Renal cortex interstitium (tissue), 15 donors: Measurements from ENCODE around the gene ICA1. TPM values are rescaled to one million over a fixed set of nuclear protein-coding genes. Genes with fewer than 3 reads are reported as not detected.
"Not testable (repeated sequence)": the region's sequence is repeated elsewhere in the genome, so short reads cannot be mapped to it uniquely, and the experiment has no call there.

Source experiments
- DNase-seq, 11 donors: peaks; one replicate each; pipeline ENCODE4 v3.0.0-alpha.2; 2013; ENCODE audit warnings: low read depth in 9 of 11, low spot score in 4 of 11; ENCODE audit errors: extremely low read depth in 1 of 11
- long read RNA-seq, 16 experiments: transcript quantifications; one replicate each; lab custom pipeline, GENCODE V29; 2026
- polyA plus RNA-seq, 3 donors: library from polyadenylated mRNA; unstranded; fragments of 120-200 nt; gene quantifications; one replicate each; pipeline ENCODE4 v1.2.1, GENCODE V29; 2013; ENCODE audit not compliant: insufficient read length in 3 of 3

Gene ICA1
- 10 to 100 TPM; 15.3 to 50.7 (median 25.8) TPM for polyA plus RNA-seq
- long read RNA-seq, donor 1, result 0 reads
- long read RNA-seq, donor 2, result 0 reads
- long read RNA-seq, donor 3, partial matches to known transcripts, result 0 of 16 reads
- long read RNA-seq, donor 3, other reads (novel, unspliced or antisense), result 10 of 16 reads
- long read RNA-seq, donor 4, partial matches to known transcripts, result 0 of 2 reads
- long read RNA-seq, donor 4, other reads (novel, unspliced or antisense), result 0 of 2 reads
- long read RNA-seq, donor 5, result 0 reads
- long read RNA-seq, donor 6, partial matches to known transcripts, result 0 of 1 reads
- long read RNA-seq, donor 6, other reads (novel, unspliced or antisense), result 0 of 1 reads
- long read RNA-seq, donor 7, partial matches to known transcripts, result 0 of 6 reads
- long read RNA-seq, donor 7, other reads (novel, unspliced or antisense), result 5 of 6 reads
- long read RNA-seq, donor 8, result 0 reads
- long read RNA-seq, donor 9, partial matches to known transcripts, result 0 of 3 reads
- long read RNA-seq, donor 9, other reads (novel, unspliced or antisense), result 0 of 3 reads
- long read RNA-seq, donor 10, partial matches to known transcripts, result 0 of 4 reads
- long read RNA-seq, donor 10, other reads (novel, unspliced or antisense), result 0 of 4 reads
- long read RNA-seq, donor 11, partial matches to known transcripts, result 0 of 1 reads
- long read RNA-seq, donor 11, other reads (novel, unspliced or antisense), result 0 of 1 reads
- long read RNA-seq, donor 12, partial matches to known transcripts, result 0 of 1 reads
- long read RNA-seq, donor 12, other reads (novel, unspliced or antisense), result 0 of 1 reads
- long read RNA-seq, donor 13, result 0 reads
- long read RNA-seq, donor 14, partial matches to known transcripts, result 0 of 1 reads
- long read RNA-seq, donor 14, other reads (novel, unspliced or antisense), result 0 of 1 reads
- long read RNA-seq, donor 15, partial matches to known transcripts, result 0 of 1 reads
- long read RNA-seq, donor 15, other reads (novel, unspliced or antisense), result 0 of 1 reads
- long read RNA-seq, donor 16, partial matches to known transcripts, result 14 of 27 reads
- long read RNA-seq, donor 16, other reads (novel, unspliced or antisense), result 8 of 27 reads

DNA sequence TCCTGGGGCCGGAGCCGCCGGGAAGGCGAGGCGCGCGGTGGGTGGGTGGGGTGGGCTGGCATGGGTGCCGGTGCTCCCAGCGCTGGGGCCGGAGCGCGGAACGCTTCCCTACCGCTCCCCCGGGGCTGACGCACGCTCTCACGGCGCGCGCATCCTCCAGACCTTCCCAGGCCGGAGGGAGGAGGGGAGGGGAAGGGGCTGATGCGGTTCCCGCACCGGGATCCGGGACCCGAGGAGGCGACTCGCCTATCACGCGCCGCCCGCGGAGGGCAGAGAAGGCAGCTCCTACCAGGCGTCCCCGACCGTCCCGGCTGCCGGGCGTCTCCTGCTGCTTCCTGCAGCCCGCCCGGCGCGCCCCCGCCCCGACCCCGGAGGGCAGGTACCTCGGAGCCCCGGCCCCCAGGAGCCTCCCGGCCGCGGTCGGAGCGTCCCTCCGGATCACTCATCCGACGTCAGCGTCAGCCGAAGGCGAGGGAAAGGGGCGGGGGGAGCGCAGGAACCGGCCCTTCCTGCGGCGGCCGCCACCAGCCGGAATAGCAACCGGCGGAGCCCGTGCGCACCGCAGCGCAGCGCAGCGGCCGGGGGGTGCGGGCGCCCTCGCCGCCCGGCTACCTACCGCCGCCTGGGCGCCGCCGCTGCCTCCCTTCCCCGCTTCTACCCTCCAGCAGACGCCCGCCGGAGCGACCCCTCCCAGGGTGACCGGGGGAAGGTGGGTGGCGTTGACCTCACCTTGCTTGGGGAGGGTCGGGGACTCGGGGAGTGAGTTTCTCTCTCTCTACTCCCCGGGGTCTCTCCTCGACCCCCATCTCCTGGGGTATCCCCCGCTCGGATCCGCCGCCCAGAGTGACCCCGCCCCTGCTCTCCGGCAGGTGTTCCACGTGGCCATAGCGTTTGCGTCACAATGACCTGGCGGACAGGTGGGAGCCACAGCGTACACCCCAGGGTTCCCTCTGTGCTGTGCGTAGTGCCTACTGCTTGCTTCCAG, at the start of gene ICA1:
ICA1 (minus strand) TSS at position 457 of the 985 bp plus-strand sequence. CDS start 26,241 bp downstream, outside the sequence.
- DNase-seq, result peak in 10 of 11 donors; percentile 23 to 64 (median 53)

DNA sequence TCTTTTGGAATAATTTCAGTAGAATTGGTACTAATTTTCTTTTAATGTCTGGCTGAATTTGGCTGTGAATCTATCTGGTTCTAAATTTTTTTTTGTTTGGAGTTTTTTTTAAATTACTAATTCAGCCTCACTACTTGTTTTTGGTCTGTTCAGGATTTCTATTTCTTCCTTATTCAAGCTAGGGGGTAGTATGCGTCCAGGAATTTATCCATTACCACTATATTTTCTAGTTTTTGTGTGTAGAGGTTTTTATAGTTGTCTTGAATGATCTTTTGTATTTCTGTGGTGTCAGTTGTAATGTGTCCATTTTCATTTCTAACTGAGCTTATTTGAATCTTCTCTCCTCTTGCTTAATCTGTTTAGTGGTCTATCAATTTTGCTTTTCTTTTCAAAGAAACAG, 48.9 kb upstream of the ICA1 start:
- DNase-seq, result no peak

DNA sequence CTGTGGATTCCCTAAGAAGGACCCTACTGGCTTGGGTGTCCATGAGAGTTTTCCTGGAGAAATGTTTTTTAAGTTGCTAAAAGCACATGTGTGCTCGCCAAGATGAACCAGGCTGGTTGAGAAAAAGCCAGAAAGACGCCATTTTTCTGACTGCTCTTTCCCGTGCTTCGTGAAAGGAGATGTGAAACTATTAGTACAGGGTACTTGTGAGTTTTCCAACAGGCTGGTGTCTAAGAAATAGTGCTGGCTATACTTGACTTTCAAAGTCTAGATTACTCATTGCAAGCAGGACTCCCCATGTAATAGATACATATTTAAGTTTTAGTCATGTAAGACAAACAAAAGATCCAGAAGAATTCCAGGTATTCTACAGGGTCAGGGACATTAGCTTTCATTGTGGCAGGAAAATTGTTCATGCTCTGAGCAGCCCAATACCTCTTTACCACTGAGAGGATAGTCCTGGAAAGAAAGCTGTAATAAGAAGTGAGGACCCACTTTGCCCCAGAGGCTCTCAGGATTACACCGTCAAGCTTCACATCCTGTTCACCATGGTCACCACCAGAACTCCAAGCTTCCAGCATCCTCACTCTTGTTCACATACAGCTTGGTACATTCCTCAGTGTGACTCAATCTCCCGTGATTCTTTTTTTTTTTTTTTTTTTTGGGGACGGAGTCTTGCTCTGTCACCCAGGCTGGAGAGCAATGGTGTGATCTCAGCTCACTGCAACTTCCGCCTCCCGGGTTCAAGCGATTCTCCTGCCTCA, 43.8 kb upstream of the ICA1 start:
- no peak for DNase-seq

GRCh38 chr7:8305104-8305503, 43.1 kb upstream of the ICA1 start:
- no peak for DNase-seq

- DNase-seq, result no peak
Measured at GRCh38 chr7:8303904-8304528, 42.0 kb upstream of the ICA1 start.

GRCh38 chr7:8297023-8297422, 35.1 kb upstream of the ICA1 start:
- not testable (repeated sequence) for DNase-seq

GRCh38 chr7:8296362-8296659, 34.3 kb upstream of the ICA1 start:
- DNase-seq, result no peak

GRCh38 chr7:8295638-8296361, 33.8 kb upstream of the ICA1 start:
- DNase-seq, result peak; percentile 53 to 85 (median 72)

DNA sequence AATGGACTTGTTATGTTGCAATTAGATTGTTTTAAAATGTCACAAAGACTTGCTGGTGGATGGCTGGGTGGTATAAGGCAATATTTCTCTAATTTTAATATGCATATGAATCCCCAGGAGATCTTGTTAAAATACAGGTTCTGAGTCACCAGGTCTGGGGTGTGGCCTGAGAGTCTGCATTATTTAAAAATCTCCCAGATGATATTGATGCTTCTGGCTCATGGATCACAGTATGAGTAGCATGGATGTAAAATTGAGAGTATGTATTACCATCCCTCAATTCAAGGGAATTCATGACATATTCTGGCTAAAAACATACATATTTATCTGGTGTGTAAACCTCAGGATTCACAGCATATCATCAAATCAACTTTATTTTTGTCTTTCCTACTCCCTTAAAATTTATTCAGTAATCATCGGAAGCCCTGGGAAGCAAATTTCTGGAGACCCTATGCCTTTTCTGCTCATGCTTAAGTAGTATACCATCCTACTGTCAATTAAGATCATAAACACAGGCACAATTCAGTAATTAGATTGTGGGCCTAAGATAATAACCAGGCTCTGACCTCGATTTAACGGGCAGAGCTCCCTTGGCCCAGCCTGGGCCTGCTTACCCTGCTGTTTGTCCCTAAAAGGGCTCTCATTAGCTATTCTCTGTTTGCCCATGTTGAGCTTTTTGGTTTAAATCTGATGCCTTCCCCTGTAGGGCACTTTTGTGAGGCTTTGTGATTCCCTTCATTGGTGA, 29.6 kb upstream of the ICA1 start:
- DNase-seq, result no peak

DNA sequence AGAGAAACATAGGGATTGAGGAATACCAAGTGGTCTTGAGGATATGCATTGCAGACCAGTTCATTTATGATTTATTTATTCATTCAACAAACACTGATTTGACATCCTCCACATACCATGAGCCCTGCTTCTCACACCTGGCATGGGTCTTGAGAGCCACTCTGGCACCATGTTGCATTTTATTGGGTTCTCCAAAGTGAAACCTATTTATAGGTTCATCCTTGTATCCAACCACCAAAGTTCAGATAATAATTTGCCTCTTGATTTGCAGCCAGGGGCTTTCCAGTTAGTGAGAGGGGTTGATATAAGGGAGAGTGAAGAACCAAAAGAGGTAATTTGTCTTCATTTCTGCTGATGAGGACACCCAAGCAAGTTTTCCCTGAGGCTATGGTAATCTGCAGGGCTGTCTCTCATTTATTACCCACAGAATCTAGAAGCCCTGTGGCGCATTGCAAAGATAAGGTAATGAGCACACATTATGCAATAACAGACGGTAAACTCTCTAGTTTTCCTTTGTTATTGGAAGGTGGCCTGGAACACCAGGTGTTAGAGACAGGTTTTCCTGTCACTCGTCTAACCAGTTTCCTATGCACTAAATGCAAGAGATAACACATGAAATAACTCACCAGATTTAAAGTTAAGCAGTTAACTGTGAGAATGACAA, 28.8 kb upstream of the ICA1 start:
- no peak for DNase-seq

DNA sequence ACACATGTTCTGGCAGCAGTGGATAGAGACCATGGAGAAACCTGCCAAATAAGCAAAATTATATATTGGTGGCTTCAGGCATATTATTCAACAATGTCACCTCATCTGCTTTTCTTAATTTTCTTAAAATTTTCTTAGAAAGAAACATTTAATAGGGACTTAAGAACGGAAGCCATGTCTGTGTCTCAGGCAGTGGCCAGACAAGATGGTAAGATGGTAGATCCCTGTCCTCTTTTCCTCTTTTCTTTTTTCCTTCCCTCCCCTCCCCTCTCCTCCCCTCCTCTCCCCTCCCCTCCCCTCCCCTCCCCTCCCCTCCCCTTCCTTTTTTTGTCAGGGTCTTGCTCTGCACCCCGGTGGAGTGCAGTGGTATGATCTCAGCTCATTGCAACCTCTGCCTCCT, 24.2 kb upstream of the ICA1 start:
- no peak for DNase-seq

DNA sequence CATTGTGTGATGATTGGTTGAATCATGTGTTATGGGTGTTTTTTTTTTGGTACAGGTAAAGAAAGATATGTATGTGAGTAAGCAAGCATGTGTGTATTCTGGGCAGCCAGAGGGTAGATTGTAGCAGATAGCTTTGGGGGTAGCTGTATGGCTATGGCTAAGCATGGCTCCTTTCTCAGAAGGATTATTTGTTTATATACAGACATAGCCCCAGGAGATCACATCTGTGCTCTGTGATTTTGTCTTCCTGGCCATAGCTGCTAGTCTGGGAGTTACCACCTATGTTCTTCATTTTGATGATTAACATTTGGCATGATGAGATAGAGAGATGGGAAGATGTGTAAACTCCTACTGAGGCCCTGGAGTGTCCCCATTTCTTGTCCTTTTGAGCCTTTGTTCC, 23.2 kb upstream of the ICA1 start:
- no peak for DNase-seq

DNA sequence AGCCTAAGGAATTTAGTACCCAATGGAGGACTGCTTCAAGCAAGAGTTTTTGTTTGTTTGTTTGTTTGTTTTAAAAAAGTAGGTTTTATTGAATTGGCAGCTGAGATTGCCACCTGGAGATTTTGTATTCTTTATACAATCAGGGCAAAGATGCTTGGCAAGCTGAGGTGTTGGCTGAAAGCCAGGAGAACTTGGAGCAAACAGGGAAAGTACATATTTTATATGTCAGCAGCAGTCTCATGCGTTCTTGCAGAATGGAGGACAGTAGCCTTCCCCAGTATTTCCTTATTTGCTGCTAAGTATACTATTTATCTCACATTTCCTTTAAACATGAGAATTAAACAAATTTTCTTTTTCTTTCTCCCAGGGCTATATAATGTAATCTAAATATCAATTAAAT, 22.6 kb upstream of the ICA1 start:
- peak in 1 of 11 donors; percentile 14 for DNase-seq

DNA sequence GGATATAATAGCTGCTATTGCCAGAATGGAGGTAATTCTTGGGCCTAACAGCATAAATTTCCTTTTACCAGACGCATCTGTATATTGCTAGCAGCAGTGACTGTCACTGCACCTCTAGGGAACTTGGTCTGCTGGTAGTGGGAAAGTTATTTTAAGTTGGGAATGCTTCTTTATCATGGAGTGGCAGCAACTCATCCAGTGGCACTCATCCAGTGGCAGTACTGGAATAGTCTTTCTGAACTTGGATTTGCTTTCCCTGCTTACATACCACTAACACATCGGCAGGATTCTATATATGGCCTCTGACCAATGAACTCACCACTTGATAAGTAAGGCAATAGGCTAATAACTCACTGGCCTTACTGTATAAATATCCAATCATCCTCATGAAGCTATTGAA, 22.0 kb upstream of the ICA1 start:
- DNase-seq, result no peak

DNA sequence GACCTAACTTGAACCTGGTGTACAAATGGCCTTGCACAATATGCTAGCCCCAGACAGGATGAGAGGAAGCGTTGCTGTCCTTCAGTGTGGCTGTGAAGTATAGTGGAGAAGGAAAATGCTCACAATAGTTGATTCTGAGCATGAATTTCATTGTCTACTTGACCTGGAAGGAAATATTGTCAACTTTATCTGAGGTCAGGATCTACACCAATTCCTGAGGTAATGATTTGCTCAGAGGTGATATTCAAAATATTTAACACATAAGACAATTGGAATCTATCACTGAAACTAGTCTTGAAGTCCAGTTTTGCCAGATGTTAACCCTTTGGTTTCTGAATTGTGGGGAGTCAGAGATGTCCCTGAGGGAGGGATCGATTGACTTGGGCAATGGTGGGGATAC, 20.9 kb upstream of the ICA1 start:
- DNase-seq, result no peak

DNA sequence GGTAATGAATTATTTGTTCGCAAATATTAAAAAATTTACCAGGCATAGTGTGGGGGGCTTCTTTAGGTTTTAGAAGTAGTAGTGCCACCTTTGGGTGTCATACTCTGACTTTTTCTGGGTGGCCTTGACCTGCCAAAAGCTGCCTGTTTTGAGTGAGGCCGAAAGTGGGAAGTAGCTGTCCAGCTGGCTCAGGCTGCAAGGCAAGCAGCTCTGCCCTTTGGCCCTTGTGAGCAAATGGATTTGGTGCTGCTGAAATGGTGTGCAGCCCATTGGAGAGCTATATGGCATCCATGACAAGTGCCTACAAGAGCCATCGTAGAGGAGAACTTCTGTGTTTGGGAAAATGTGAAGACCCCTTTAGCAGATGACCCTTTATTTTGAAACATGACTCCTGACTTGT, 20.2 kb upstream of the ICA1 start:
- no peak for DNase-seq
